ENCODE measurements around the gene PDIK1L.

DNA sequence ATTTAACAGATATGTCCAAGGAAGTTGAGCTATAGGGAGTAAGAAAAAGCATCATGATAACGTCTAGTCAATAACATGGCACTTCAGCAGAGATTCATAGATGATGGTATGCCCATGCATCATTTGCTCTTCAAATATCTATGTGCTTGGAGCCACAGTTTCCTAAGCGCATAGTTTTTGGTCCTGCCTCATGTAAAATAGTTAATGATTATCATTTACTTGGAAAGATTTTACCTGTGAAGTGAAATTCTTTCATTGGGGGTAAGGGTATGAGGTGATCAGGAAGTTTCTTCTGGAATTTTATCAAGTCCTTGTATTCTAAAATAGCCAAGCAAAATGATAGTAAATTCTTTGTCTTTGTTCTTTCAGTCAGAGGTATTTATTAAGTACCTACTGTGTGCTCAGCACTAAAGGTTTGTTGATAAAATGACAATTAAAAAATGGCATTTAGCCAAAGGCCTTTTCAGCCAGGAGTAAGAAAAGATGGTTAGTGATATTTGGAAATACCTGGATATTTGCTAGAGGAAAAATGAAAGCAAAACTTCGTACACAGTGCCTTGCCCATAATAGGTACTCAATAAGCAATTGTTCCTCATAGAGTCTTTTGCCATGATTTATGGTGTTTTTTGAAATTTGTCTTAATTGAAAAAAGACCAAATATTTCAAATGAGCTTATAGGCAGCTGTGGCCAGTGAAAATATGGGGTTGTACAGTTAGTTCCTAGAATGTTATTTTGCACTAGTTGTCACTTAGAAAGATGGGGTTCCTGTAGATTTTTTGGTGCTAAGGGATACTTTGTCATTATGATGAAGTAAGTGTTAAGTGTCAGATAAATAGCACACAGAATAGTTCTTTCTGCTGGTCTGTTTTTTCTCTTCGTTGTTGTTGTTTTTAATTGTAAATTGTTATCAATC is 13.1 kb downstream of the PDIK1L start:
- TF ChIP-seq, protein P1, sequence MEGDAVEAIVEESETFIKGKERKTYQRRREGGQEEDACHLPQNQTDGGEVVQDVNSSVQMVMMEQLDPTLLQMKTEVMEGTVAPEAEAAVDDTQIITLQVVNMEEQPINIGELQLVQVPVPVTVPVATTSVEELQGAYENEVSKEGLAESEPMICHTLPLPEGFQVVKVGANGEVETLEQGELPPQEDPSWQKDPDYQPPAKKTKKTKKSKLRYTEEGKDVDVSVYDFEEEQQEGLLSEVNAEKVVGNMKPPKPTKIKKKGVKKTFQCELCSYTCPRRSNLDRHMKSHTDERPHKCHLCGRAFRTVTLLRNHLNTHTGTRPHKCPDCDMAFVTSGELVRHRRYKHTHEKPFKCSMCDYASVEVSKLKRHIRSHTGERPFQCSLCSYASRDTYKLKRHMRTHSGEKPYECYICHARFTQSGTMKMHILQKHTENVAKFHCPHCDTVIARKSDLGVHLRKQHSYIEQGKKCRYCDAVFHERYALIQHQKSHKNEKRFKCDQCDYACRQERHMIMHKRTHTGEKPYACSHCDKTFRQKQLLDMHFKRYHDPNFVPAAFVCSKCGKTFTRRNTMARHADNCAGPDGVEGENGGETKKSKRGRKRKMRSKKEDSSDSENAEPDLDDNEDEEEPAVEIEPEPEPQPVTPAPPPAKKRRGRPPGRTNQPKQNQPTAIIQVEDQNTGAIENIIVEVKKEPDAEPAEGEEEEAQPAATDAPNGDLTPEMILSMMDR (IDR thresholded peaks at IDR 0.05; ENCODE audit: low read depth, low read length, missing input control) = no peak
- TF ChIP-seq, protein P2, sequence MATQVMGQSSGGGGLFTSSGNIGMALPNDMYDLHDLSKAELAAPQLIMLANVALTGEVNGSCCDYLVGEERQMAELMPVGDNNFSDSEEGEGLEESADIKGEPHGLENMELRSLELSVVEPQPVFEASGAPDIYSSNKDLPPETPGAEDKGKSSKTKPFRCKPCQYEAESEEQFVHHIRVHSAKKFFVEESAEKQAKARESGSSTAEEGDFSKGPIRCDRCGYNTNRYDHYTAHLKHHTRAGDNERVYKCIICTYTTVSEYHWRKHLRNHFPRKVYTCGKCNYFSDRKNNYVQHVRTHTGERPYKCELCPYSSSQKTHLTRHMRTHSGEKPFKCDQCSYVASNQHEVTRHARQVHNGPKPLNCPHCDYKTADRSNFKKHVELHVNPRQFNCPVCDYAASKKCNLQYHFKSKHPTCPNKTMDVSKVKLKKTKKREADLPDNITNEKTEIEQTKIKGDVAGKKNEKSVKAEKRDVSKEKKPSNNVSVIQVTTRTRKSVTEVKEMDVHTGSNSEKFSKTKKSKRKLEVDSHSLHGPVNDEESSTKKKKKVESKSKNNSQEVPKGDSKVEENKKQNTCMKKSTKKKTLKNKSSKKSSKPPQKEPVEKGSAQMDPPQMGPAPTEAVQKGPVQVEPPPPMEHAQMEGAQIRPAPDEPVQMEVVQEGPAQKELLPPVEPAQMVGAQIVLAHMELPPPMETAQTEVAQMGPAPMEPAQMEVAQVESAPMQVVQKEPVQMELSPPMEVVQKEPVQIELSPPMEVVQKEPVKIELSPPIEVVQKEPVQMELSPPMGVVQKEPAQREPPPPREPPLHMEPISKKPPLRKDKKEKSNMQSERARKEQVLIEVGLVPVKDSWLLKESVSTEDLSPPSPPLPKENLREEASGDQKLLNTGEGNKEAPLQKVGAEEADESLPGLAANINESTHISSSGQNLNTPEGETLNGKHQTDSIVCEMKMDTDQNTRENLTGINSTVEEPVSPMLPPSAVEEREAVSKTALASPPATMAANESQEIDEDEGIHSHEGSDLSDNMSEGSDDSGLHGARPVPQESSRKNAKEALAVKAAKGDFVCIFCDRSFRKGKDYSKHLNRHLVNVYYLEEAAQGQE (IDR thresholded peaks at IDR 0.05) = no peak
- TF ChIP-seq FOXA2 (IDR thresholded peaks at IDR 0.05) = no peak
- TF ChIP-seq, protein P3, sequence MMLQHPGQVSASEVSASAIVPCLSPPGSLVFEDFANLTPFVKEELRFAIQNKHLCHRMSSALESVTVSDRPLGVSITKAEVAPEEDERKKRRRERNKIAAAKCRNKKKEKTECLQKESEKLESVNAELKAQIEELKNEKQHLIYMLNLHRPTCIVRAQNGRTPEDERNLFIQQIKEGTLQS (IDR thresholded peaks at IDR 0.05) = no peak
- TF ChIP-seq FOXA1 (IDR thresholded peaks at IDR 0.05) = no peak
- no peak for TF ChIP-seq ZBTB33 (IDR thresholded peaks at IDR 0.05)
- TF ChIP-seq SP1 (IDR thresholded peaks at IDR 0.05) = no peak
- no peak for TF ChIP-seq TAF1 (conservative IDR thresholded peaks at IDR 0.05)
- no peak for TF ChIP-seq MAX (IDR thresholded peaks at IDR 0.05)
- TF ChIP-seq HNF4A (conservative IDR thresholded peaks at IDR 0.05) = no peak
- no peak for TF ChIP-seq EGR1 (IDR thresholded peaks at IDR 0.05; ENCODE audit: low read depth in 2 of 2)

Measured in liver (tissue), 3 donors.